DMS 273 (cell line): ENCODE measurements around the gene CYB561.

Experiments
- DNase-seq: peaks from one replicate; lab custom pipeline; 2025; ENCODE audit not compliant: unreplicated experiment; lab: John Stamatoyannopoulos, UW

The CYB561 gene

GRCh38 chr17:63435681-63436522, 10.2 kb downstream of the CYB561 start:
- peak; percentile 69 for DNase-seq

DNA sequence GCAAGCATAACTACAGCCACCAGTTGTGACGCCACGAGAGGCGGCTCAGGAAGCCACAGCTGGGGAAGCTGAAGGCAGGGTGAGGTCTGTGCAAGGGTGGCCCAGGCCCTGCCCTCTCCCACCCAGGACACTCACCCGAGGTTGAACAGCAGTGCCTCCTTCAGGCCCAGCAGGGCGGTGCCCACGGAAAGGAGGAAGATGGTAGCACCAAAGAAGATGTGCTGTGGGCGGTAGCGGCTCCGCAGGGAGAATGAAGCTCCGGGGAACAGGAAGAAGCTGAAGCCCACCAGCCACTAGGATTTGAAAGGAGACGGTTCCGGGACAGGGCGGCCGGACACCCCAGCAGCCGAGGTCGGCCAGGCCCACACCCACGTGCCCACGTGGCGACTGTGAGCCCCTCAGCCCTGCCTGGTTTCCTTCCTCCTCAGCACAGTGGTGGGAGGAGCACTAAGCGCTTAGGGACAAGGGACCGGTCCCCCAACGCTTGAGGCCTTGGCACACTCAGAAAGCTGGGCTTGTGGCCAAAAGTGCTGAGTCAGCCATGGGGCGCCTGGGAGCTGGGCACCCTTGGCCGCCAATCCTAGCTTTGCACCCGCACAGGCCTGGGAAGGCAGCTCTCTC, 11.0 kb downstream of the CYB561 start:
- peak; percentile 78 for DNase-seq

DNA sequence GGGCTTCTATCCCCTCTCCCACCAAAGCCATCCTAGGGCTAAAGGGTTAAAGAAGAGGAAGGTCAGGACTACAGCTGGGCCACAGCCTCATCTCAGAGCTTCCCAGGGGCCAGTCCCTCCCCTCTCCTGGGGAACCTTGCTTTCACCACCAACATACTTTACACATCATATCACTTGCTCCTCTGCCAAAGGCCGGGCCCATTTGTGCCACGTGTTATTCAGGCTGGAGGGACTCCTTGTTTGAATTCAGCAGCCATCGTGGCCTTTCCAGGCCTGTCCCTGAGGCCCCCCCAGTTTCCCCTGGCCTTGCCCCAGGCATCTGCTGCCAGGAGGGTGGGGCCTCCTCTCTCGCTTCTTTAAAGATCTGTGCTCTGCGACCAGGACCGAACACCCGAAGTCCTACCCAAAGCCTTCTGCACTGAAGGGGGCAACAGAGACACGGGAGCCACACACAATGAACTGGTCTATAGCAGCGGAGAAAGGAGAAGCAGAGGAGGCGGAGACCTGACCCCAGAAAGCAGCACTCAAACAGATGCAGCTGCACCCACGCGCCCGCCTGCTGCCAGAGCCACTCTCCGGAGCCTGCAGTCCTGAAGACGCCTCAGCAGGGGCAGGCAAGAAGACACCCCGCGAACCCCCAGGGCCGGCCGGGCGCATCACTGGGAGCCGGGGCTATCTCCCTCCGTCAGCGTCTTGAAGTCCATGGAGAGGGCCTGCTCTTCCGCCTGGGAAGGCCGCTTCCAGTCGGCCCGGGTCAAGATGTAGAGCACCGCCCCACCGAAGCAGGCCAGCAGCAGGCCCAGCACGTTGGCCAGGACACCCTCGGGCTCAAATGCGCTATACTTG, 12.1 kb downstream of the CYB561 start:
- DNase-seq: peak; percentile 75

- DNase-seq: no peak
These were observed 13.9 kb downstream of the CYB561 start for GRCh38 chr17:63431939-63432804.

- DNase-seq: no peak
These were observed 14.5 kb downstream of the CYB561 start for GRCh38 chr17:63431618-63431938.

- no peak for DNase-seq
These were observed 15.9 kb downstream of the CYB561 start for GRCh38 chr17:63430223-63430622.

DNA sequence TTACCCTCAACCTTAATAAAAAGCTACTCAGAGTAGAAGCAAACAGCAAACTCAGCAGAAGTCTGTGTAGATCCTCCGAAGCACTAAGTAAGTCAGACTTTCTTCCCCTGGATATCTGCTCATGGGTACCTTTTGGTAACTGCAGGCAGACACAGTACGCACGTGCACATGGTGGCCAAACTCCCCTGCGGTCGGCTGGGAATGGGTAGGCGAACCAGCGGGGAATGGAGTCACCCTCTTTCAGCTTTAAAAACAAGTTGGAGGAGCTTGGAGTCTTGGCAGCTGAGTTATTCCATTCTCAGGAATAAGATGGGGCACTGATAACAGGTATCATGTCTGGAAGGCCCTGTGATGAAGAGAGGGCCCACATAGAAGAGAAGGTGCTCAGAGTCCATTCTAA, 16.3 kb downstream of the CYB561 start:
- DNase-seq: no peak

DNA sequence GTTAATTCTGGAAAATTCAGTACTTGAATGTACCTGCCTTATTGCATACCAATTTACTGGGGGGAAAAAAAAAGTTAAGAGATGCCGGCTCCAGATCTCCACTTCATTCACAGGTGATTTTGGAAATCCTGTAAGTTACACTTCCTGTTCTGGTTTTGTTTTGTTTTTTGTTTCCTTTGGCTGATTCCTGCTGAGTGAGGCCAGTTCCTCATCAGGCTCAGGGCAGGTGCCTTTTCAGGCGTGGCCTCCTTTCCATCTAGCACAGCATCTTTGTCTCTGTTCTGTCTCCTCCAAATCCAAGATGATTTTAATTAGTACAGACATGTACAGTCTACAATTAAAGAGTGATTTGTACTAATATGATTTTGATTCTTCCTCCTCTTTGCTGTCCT, 19.2 kb downstream of the CYB561 start:
- DNase-seq: no peak

GRCh38 chr17:63426041-63426916, 19.8 kb downstream of the CYB561 start:
- DNase-seq: no peak

GRCh38 chr17:63425483-63425882, 20.6 kb downstream of the CYB561 start:
- peak; percentile 91 for DNase-seq

DNA sequence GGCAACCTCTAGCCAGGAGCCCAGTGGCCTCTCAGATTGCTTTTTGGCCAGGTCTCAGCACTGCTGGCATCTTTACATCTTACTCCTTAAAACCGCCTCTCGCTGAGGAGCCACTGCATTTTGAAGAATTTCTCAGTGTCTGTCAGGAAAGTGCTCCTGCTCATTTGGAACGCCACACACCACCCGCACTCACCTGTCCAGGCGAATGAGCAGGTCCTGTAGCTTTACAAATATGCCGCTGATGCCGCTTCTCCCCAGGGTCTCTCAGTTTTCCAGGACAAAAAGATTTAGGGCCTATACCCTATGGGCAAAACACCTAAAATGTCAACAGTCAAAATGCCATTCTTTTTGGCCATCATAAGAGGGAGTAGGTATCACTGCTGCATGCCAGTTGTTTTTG, 22.1 kb downstream of the CYB561 start:
- DNase-seq: no peak

DNA sequence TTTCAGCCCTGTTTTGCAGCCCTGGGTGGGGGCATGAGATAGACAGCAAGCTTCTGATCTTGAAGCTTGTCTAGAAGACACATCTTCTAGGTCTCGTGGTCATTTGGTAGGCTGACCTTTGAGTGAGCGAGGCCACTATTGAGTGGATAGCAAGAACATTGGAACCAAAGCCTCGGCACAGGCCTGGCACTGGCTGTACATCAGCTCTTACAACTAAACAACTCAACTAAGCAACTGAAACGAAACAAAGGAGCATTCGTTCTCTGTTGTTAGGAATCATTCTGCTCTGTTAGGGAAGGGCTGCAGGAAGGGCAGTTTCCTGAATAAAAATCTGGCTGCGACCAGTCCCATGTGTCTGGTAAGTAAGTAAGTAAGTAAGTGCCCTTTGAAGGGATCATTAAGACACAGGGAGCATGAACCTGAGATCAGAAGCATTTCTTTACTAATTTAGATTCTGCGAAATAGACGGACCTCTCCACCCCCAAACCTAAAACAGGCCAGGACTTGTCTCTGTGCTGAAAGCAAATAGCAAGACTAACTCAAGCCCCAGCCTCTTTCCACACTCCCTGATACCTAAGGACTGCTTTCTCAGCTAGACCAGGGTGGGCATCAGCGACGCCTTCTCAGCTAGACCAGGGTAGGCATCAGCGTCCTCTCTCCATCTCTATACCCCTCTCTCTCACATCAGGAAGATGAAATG, 22.7 kb downstream of the CYB561 start:
- no peak for DNase-seq

- DNase-seq: no peak
These were observed 24.1 kb downstream of the CYB561 start for GRCh38 chr17:63421681-63422645.

DNA sequence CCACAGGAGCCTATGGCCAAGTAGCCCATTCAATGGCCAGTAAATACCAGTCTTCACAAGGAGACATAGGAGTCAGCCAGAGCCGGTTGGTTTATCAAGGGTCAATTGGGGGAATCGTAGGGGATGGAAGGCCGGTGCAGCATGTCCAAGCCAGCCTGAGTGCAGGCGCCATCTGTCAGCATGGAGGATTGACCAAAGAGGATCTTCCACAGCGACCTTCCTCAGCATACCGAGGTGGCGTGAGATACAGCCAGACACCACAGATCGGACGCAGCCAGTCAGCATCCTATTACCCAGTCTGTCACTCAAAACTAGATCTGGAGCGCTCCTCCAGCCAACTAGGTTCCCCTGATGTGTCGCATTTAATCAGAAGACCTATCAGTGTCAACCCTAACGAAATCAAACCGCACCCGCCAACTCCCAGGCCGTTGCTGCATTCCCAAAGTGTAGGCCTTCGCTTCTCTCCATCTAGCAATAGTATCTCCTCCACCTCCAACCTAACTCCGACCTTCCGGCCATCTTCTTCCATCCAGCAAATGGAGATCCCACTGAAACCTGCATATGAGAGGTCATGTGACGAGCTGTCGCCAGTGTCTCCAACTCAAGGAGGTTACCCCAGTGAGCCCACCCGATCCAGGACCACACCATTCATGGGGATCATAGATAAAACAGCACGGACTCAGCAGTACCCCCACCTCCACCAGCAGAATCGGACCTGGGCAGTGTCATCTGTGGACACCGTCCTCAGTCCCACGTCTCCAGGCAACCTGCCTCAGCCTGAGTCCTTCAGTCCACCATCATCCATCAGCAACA, 25.0 kb downstream of the CYB561 start:
- DNase-seq: no peak

- DNase-seq: no peak
These were observed 25.9 kb downstream of the CYB561 start for GRCh38 chr17:63419949-63420867.

DNA sequence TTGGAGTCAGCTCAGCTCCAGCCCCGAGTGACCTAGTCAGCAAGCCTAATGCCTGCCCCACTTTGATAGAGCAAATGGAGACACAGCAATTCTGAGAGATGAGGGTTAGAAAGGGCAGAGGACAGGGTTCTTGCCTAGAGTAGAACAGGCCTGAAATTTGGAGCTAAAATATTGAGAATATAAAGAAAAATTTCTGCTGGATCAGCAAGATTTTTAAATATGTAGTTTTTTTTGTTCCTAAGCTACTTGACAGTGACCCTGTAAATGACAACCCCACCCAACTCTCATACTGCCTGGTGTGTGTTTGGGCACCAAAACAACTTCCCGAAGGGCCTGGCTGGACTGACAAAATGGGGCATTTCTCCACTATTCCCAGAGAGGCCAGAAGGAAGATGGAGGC, 26.7 kb downstream of the CYB561 start:
- no peak for DNase-seq
